Pons (tissue), 1 donor: ENCODE measurements around the gene DHRS9.
"Not testable (repeated sequence)": the region's sequence is repeated elsewhere in the genome, so short reads cannot be mapped to it uniquely, and the experiment has no call there.

Experiments
- DNase-seq: peaks from one replicate; pipeline ENCODE4 v3.0.0-alpha.2; 2016; ENCODE audit warnings: low spot score

DHRS9 gene

GRCh38 chr2:169136428-169136827, 67.1 kb downstream of the DHRS9 start:
- not testable (repeated sequence) for DNase-seq

- DNase-seq = no peak
Observed at GRCh38 chr2:169136885-169137534, 67.6 kb downstream of the DHRS9 start.

- DNase-seq = no peak
Observed at GRCh38 chr2:169137924-169138323, 68.6 kb downstream of the DHRS9 start.

GRCh38 chr2:169139145-169139544, 69.8 kb downstream of the DHRS9 start:
- DNase-seq = no peak

GRCh38 chr2:169139993-169140767, 70.8 kb downstream of the DHRS9 start:
- DNase-seq = no peak

DNA sequence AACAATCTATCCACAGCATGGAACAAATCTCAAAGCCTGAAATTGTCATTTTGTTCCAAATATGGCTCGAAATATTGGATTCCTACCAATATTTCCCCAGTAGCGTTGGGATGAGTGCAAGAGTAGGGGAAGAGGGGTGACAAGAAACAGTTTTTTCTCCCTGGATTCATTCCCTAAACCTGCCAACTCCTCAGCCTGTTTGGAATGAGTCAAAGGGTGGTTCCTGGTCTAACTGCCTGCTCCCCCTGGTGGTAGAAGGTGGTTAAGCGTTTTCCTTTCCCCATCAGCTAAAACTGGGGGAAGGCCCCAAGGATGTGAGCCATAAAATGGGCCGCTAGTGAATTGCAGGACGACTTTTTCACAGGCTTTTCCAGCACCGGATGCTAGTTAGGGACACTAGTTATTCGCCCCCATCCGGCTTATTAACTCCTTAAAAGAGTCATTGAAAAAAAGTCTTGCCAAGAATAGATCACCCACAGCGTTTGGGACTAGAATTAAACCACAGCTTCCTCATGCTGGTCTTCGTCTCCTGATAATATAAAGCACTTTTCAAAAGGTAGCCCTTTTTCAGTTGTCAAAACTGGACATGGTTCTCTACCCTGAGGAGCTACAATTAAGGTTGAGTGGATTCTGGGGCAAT, 72.5 kb downstream of the DHRS9 start:
- DNase-seq = peak; percentile 53

- no peak for DNase-seq
Observed at GRCh38 chr2:169143998-169144397, 74.6 kb downstream of the DHRS9 start.
